Stimulated activated CD8-positive, alpha-beta memory T cell treated with anti-CD3 and anti-CD28 coated beads, Interleukin-4, amount 100 ng/mL, for 4 hours (primary cell): ENCODE results near the gene FGFR1OP2.
"Not testable (repeated sequence)": the region's sequence is repeated elsewhere in the genome, so short reads cannot be mapped to it uniquely, and the experiment has no call there.

Experiments used
- DNase-seq, 2 donors: peaks; one replicate each; pipeline ENCODE4 v3.0.0-alpha.2; 2020; ENCODE audit warnings: low read depth in 2 of 2, low spot score in 1 of 2

The FGFR1OP2 gene

GRCh38 chr12:26937863-26938700 lies at the start of gene FGFR1OP2, which contains the start of gene INTS13:
TSS of gene FGFR1OP2 (plus strand) at chr12:26938470. CDS start at chr12:26954159, 15,689 bp downstream.
TSS of gene INTS13 (minus strand) at chr12:26937981. CDS start at chr12:26936803, 1,178 bp downstream.
- peak; percentile 91 to 93 for DNase-seq

GRCh38 chr12:26890784-26891183 lies 47.5 kb upstream of the FGFR1OP2 start:
- no peak for DNase-seq

- DNase-seq: no peak
Observed at GRCh38 chr12:26891704-26892103, 46.6 kb upstream of the FGFR1OP2 start.

GRCh38 chr12:26895672-26896071 lies 42.6 kb upstream of the FGFR1OP2 start:
- no peak for DNase-seq

GRCh38 chr12:26896913-26897312 lies 41.4 kb upstream of the FGFR1OP2 start:
- no peak for DNase-seq

GRCh38 chr12:26903396-26903795 lies 34.9 kb upstream of the FGFR1OP2 start:
- not testable (repeated sequence) for DNase-seq

- DNase-seq: no peak
Observed at GRCh38 chr12:26906024-26906423, 32.2 kb upstream of the FGFR1OP2 start.

GRCh38 chr12:26906704-26907103 lies 31.6 kb upstream of the FGFR1OP2 start:
- DNase-seq: no peak

GRCh38 chr12:26918321-26919215 lies 19.7 kb upstream of the FGFR1OP2 start:
- no peak for DNase-seq

- DNase-seq: no peak
Observed at GRCh38 chr12:26919216-26919555, 19.1 kb upstream of the FGFR1OP2 start.

GRCh38 chr12:26921886-26922285 lies 16.4 kb upstream of the FGFR1OP2 start:
- DNase-seq: no peak

GRCh38 chr12:26928661-26929060 lies 9.6 kb upstream of the FGFR1OP2 start:
- no peak for DNase-seq

- no peak for DNase-seq
Observed at GRCh38 chr12:26929590-26929989, 8.7 kb upstream of the FGFR1OP2 start.

- no peak for DNase-seq
Observed at GRCh38 chr12:26935636-26936378, 2.5 kb upstream of the FGFR1OP2 start.

- no peak for DNase-seq
Observed at GRCh38 chr12:26936559-26937442, 1.5 kb upstream of the FGFR1OP2 start.

- DNase-seq: no peak
Observed at GRCh38 chr12:26937443-26937862, 817 bp upstream of the FGFR1OP2 start.

- DNase-seq: no peak
Observed at GRCh38 chr12:26938701-26939062, 412 bp downstream of the FGFR1OP2 start.

- DNase-seq: no peak
Observed at GRCh38 chr12:26939192-26939832, 1.0 kb downstream of the FGFR1OP2 start.

GRCh38 chr12:26939953-26940352 lies 1.7 kb downstream of the FGFR1OP2 start:
- DNase-seq: no peak
